NCI-H1105 treated with DMSO at 0.1 percent for 48 hours (cell line): ENCODE data around the gene GRID1.
A peak's percentile ranks its signal among the peaks of the same experiment; 100 is the strongest.

Experiments
- DNase-seq: peaks from one replicate; lab custom pipeline; 2025; lab: John Stamatoyannopoulos, UW

Gene GRID1

DNA sequence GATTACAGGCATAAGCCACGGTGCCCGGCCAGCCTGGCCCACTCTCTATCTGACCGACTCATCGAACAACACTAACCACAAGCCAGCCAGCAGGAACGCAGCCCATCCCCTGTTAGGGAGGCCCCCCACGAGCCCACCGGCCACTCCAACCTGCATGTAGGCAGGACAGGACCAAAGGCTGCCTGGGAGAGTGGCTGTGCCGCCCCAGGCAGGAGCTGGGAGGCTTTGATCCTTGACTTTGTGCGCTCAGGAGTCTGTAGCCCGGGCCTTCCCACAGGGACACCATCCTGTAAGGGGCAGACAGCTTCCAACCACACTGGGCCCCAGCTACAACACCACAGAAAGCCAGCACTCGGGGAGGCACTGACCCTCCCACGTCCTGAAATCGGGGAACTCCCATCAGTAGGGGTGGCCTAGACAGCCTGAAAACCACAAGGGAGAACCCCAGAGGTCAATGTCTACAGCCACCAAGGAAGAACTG is 29.4 kb downstream of the GRID1 start:
- DNase-seq: no peak

DNA sequence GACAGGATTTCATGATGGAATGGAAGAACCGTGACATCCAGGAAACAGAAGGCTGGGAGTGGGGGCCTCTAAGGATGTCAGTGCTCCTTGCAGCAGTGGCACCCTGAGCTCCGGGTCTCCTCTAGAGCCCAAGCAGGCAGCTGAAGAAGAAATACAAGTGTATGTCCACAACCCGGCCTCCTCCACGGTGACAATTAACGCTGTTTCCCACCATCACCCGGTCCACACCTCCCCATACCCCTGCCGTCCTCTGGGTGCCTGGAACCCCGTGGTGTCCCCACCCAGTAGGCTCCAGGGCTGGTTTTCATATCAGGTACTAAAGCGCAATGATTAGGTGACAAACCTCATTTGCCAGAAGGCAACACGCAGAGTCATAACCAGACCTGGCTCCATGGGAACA is 30.3 kb downstream of the GRID1 start:
- no peak for DNase-seq

DNA sequence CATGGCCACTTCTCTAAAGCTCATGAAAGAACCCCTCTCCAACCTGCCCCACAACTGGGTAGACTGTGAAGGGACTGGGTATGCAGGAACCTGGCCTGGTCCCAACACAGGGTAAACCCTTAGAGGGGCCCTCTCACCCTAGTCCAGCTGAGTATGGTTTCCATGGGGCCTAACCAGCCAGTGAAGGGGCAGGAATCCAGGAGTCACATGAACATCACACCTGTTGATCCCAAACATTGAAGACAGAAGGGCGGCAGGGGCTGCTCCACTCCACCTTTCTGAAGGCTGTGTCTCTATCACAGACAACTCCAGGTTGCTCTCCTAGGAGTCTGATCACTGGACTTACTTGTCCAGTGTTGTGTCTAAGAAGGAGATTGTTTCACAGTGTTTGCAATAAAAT is 30.8 kb downstream of the GRID1 start:
- no peak for DNase-seq

DNA sequence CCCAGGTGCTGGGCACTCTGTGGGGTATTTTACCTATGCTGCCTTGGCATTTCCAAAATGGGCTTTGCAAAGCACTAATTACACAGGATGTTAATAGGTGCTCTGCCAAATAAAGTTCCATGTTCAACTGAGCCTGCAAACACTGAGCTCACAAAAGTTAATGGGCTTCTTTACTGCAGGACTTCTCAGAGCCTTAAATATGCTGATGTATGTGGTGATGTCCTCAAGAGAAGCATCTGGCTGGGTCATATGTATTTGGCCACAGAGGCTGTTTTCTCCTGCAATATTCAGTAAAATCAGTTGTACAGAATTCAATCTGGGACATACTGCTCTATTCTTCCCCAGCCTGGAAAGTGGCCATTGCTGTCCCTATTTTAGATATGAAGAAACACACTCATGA is 31.3 kb downstream of the GRID1 start:
- no peak for DNase-seq

DNA sequence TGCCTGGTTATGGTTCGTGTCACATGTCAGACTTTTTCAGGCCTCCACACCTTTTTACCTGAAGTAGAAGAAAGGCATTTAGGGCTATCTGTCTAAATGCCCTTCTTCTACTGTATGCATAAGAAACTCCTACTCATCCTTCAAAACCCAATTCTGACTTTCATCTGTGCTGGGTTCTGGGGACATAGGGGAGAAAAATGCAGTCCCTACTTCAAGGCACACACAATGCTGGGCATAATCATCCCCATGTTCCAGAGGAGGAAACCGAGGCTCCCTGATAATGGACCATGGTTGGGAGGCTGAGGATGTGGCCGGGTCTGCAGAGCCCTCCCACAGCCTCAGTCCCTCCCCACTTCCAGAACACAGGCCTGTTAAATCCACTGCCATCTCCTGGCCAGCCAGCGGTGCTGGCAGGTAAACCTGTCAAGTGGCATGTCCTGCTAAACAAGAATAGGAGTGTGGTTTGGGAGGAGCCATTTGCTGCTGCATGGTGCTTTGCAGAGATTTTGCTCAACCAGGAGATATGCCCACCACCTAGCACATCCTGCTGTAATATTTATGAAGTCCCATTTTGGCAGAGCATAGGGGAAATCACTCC is 32.0 kb downstream of the GRID1 start:
- DNase-seq: peak; percentile 35

DNA sequence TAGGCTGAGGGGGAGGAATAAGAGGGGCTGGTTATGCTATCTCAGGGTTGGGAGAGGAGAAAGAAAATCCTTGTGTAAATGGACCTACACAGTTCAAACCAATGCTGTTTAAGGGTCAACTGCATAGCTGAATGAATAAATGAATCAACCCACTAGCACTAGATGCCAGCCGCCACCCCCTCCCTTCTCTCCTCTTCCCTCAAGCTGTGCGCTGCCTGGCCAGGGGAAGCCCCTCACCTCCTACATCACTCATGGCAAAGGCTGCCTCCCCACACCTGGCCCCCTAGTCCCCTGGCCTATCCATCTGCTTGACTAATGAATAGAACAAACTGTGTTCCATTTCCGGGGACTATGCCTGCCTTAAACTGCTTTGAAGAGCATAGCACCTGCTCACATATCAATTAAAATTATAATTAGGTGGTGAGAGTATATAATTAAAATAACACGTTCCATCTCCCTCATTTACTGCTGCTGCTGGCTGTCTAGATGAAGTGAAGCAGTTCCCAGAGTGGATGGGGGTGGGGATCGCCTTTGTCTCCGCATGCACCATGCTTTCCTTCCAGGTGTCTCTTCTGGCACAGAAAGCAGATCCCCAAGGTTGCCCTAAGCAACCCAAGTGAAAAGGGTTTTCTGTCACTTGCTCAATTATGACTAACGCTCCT is 32.6 kb downstream of the GRID1 start:
- peak; percentile 89 for DNase-seq

DNA sequence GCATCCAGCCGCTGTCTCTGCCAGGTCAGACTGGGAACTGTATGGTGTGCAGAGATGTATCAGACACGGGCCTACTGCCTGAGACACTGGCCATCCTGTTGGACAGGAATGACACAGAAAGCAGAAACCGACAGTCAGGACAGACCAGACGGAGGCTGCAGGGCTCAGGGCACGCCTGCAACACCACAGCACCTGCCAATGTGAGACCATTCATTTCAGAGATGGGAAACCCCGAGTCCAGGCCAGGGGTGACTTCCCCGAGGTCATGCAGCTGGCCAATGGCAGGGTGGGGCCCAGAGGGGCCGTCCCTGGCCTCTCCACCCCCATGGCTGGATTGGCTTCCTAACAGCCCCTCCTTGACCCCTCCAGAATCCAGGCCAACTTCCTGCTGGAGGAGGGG is 34.7 kb downstream of the GRID1 start:
- no peak for DNase-seq

DNA sequence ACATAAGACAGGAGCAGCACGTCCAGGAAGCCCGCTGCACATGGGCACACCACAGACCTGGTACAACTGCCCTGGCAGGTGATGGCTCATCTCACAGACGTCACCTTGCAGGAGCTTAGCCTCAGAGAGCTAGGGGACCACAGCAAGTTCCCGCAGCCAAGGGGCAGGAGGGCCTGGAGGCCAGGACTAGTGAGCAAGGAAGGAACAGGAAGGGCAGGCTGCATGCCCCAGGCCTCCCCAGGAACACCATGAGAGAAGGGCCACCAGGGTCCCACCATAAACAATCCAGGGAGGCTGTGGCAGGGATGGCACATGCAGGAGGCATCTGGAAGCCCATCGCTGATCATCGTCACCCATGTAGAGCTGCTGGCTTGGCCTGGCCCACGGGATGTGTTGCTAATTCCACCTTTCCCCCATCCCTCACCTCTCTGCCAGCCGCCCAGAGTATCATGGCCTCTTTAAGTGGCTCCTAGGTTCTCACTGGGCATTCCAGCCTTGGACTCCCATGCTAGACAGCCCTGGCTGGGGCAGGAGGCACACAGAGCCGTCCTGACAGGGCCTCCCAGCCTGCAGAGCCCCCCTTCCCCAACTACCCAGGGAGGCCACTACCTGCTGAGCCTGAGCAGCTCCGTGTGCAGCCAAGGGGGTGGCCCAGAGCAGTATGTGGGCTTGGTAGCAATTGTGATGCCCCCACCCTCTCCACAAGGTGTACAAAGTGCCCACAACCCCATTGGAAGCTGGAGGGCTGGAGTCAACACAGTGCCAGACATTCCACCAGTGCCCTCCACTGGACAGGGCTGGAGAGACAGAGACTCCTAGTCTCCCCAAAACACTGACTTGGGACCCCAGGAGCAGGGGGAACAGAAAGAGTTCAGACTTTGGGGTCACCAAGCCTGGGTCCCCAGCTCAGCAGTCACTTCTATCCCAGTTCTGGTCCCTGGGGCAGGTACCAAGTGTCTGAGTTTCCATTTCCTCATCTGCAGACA is 35.5 kb downstream of the GRID1 start:
- DNase-seq: no peak

DNA sequence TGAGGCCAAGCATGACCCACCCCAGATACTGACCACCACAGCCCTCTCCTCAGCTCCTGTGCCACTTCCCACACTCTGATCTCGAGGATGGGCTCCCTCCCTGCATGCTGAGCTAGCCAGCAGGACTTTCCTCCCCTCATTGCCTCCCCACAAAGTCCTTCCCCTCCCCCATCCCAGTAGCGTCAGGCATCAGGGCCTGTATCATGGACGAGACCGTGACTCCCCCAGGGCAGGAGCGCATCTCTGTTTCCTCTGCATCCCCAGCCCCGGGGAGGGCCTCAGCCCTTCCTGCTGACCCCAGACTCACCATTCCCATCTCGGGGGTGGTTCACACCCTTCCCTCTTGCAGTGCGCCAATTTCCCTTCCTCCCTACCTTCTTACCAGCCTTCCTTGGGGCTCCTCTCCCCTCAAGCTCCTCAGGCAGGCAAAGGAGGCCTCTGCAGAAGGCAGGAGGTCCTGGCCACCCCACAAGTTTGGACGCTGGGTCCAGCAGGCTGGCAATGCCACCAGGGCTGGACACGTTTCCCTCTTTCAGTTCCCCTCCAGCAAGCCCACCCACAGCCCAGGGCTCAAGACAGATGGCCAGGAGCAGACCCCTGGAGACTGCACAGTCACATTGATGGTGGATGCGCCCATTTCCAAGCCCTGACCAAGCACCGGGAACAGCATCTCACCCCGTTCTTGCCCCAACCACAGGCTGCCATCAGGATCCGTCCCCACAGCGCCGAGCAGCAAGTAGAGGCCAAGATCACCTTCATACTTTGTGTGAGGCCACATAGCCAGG is 36.5 kb downstream of the GRID1 start:
- DNase-seq: no peak

DNA sequence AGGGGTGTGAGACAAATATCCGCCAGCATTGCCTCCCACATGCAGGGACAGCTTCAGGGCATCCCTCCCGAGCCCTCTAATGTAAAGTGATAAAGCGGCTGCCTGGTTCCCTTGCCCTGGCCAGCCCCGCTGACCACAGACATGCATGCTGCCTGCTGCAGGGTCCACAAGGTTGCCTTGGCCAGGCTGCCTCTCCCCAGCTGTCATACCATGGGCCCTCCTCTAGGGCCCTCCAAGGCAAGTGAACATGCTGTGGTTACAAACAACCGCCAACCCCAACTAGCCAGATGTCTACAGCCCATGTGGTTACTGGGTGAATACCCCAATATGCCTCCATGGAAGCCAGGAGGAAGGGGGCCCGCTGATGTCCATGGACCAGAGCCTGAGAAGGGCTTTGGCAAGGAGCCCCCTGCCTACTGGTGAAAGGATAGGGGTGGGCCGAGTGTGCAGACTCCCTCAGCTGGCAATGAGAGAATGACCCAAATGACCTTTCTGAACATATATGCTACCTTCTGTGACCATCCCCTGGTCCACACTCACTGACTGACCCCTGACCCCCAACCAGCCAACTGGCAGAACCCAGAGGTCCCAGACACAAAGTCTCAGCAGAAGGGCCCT is 37.4 kb downstream of the GRID1 start:
- no peak for DNase-seq

DNA sequence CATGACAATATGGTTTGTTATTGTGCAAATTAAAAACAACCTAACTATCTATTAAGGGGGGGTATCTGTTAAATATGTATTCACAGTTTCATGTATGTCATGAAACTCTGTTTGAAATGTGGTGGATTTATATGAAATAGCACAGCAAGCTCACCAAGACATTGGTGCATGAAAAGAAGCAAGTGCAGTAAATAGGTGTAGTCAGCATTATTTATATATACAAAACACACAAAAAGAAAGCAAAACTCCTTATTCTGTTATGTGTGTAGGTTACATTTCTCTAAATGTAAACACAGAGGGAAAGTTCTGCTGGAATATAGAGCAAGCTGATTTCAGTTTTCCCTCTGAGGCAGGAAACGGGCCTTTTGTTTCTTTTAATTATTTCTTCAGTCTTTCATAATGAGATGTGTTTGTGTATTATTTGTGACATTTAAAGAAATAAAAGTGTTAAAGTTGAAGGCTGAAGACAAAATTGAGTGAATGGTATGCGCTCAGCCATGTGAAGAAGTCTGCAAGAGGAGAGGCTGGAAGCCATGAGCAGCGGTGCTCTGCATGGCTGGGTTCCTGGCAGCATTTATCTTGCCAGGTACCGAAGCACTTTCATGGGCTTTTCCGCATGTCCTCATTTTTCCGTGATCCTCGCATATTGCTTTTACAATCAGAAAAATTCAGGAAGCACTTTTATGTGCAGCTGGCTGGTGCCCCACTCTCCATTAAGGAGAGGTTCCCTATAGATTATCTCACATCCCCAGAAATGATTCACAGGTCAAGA is 38.5 kb downstream of the GRID1 start:
- DNase-seq: no peak

DNA sequence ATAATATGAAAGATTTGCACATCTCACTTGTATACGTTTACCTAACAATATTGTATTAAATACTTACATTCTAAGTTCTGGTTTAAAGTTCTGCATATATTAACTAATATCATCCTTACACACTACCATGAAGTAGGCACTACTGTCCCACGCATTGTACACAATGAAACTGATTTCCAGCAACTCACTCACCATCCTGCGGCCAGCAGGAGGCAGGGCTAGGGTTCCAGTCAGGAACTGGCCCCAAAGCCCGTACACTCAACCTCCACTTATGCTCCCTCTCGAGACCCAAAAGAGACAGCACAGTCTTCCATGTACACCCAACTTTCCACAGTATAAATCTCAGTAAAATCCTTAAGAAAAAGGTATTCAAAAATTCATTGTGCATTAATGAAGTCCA is 41.4 kb downstream of the GRID1 start:
- no peak for DNase-seq

DNA sequence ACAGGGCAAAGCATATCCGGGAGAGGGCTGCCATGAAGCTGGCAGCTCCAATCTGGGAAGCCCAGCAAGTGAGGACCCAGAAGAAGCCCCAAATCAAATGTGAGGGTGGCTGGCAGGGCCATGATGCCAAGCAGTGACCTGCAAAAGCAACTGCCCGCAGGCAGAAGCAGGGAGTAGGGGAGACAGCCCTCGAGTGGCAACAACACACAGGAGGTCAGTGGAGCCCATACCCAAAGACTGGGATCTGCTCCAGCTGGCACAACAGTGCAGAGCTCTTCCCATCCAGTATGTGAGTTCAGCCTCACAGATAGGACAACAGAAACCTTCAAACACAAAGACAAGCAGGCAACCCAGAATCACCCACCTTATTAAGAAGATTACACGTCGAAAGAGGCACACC is 45.0 kb downstream of the GRID1 start:
- no peak for DNase-seq

DNA sequence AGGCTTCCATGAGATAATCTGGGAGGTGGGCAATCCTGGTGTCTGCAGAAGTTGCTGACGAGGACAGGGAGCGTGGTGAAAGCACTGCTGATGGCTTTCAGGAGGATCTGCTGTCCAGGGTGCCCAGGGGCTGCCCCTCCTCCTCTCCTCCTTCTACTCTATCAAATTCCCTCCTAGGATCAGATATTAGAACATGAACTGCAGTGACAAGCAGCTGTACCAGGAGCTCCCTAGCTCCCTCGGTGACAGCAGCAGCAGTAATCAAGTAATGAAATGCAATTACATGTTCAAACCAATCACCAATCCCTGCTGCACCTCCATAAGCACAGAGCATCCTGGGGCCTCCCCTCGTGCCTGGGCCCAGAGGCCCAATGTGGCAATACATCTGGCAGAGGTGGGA is 46.9 kb downstream of the GRID1 start:
- DNase-seq: no peak

DNA sequence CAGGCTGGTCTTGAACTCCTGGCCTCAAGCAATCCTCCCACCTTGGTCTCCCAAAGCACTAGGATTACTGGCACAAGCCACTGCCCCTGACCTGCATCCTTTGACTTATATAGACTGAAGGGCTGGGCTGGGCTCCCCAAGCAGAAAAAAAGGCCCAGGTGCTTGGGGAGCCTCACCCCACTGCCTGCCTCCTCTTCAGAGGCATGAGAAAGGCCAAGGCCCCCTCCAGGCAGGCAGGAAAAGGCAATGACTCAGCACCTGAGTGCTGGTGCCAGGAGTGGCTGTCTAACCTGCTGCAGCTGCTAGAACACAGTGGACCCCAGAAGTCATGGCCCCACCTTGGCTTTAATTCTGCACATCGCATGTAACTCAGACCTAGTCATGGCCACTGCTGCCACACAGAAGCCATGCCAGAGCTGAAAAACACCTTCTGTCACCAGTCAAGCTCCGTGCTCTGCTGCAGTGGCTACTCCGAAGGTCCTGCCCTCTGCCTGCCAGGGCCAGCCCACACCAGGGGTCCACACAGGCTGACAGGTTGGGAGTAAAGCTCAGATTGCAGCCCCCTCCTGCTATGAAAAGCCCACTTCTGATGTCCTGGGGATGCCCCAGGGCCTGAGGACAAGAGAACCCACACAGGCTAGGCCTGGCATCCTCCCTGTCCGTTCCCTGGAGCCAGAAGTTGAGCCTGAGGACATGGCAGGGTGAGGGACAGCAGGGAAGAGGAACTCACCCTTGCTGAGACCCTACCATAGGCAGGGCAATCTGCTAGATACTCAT is 48.5 kb downstream of the GRID1 start:
- DNase-seq: no peak

DNA sequence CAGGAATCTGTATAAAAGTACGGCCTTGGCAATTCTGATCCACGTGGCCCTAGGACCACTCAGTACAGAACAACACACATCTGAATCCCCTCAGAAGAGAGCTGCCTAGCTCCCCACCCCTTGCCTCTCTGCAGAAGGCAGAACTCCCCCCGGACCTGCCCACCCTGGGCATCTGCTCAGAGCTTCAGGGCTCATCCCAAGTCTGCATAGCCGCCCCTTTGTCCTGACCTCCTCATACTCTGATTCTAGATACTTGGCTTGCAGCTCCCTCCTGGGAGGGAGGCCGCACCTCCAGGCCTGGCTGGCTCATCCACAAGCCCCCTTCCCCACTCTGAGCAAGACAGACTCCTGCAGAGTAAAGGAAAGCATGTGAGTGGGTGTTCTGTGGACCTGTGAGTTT is 49.6 kb downstream of the GRID1 start:
- DNase-seq: no peak

DNA sequence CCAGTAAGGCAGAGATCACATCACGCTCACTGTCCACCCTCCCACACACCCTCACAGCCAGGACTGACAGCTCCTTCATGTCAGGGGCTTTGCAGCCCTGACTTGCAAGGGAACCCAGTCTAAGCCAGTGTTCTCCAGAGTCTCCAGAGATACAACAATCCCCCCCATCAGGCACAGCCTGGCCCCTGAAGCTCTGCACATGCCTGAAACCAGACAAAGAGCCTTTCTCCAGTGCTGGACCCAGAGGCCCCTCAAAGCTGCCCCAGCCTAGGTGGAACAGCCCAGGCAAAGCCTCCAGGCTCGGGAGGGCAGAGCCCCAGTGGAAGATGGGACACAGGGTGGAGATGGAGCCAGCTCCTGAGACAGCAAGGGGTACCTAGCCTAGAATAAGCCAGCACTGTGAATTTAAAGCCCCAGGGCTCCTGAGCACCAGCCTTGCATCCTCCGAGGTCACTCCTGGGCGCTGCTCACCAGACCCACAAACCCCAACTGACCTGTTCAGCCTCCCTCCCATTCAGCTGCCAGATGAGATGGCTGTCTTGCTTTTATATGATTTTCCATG is 50.2 kb downstream of the GRID1 start:
- no peak for DNase-seq

DNA sequence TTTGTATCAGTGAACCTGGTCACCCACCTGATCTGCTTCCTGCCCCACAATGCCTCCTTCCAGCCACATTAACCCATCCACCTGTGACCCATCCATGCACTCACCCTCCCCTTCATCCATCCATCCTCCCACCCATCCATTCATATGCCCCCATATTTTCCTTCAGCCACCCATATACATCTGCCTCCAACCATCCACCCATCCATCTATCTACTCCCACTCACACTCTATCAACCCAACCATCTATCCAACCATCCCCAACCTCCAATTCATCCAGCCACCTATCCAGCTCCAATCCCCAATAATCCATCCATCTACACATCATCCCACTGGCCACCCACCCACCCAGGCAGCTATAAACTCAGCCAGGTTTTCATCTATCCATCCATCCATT is 51.0 kb downstream of the GRID1 start:
- DNase-seq: no peak

DNA sequence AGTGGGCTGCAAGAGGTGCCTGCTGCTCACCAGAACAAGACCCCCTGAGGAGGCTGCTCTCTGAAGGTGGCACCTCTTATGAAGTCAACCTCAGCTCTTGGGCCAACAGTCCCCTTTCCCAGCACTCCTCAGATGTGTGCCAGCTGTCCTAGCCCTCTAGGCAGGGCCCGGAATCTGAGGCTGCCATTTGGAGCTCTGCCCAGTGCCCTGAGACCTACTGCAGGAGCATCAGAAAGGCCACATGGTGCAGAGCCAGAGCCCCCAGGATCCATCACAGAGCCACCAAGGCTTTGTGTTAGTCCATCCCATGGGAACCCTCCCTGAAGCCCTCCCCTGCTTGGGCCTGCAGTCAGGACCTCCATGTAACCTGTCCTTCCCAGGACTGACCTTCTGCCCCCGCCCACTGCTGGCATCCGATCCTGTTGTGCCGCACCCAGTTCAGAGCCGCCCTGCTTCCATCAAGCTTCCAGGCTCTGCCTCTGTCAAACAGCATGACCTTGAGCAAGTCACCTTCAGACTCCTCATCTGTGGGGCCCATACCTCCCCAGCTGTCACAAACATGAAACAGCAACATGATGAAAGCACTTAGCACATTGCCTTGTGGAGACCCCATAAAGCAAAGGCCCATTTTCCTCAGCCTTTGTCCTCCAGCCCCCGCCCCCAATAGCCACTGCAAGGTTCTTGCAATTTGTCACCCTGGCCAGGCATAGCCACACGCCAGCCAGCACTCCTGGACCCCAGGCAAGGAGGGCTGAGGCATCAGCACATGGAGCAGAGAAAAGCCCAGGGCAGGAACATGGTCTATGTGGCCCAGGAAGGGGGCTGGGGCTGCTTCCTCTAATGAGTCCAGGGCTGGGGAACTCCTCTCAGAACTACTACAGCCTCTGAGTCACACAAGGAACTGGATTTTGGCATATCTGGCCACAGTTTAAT is 51.7 kb downstream of the GRID1 start:
- DNase-seq: no peak
